GM21786 (cell line): ENCODE data around the gene DOCK11.

Source experiments
- ATAC-seq: cut with Tn5 transposase; IDR thresholded peaks from one replicate; pipeline ENCODE4 v1.9.1; 2021; ENCODE audit not compliant: unreplicated experiment

Gene DOCK11

GRCh38 chrX:118623062-118623461, 127.4 kb downstream of the DOCK11 start:
- ATAC-seq, result no peak

GRCh38 chrX:118626346-118626745, 130.7 kb downstream of the DOCK11 start:
- no peak for ATAC-seq

GRCh38 chrX:118627084-118627758, 131.6 kb downstream of the DOCK11 start:
- ATAC-seq, result no peak

GRCh38 chrX:118630848-118631247, 135.2 kb downstream of the DOCK11 start:
- ATAC-seq, result no peak

GRCh38 chrX:118631586-118631985, 136.0 kb downstream of the DOCK11 start:
- peak; percentile 72 for ATAC-seq

- ATAC-seq, result no peak
Observed at GRCh38 chrX:118632862-118633261, 137.2 kb downstream of the DOCK11 start.

GRCh38 chrX:118633530-118633929, 137.9 kb downstream of the DOCK11 start:
- no peak for ATAC-seq

- ATAC-seq, result no peak
Observed at GRCh38 chrX:118634336-118634735, 138.7 kb downstream of the DOCK11 start.

GRCh38 chrX:118637997-118638396, 142.4 kb downstream of the DOCK11 start:
- no peak for ATAC-seq

- ATAC-seq, result no peak
Observed at GRCh38 chrX:118644378-118644777, 148.8 kb downstream of the DOCK11 start.

- ATAC-seq, result no peak
Observed at GRCh38 chrX:118652717-118653116, 157.1 kb downstream of the DOCK11 start.

- ATAC-seq, result no peak
Observed at GRCh38 chrX:118654331-118654730, 158.7 kb downstream of the DOCK11 start.

- no peak for ATAC-seq
Observed at GRCh38 chrX:118655561-118656246, 160.1 kb downstream of the DOCK11 start.

- ATAC-seq, result no peak
Observed at GRCh38 chrX:118657413-118657812, 161.8 kb downstream of the DOCK11 start.

GRCh38 chrX:118660085-118660484, 164.5 kb downstream of the DOCK11 start:
- no peak for ATAC-seq

- no peak for ATAC-seq
Observed at GRCh38 chrX:118665204-118665603, 169.6 kb downstream of the DOCK11 start.

- ATAC-seq, result no peak
Observed at GRCh38 chrX:118666521-118666920, 170.9 kb downstream of the DOCK11 start.

- ATAC-seq, result no peak
Observed at GRCh38 chrX:118669435-118669834, 173.8 kb downstream of the DOCK11 start.

GRCh38 chrX:118675326-118675965, 179.8 kb downstream of the DOCK11 start:
- ATAC-seq, result no peak

GRCh38 chrX:118675966-118676349, 180.3 kb downstream of the DOCK11 start:
- ATAC-seq, result no peak

- no peak for ATAC-seq
Observed at GRCh38 chrX:118677318-118677717, 181.7 kb downstream of the DOCK11 start.

- no peak for ATAC-seq
Observed at GRCh38 chrX:118679290-118679689, 183.7 kb downstream of the DOCK11 start.
